A673 (cell line): Measurements from ENCODE around the gene TJAP1. TPM values are rescaled to one million over a fixed set of nuclear protein-coding genes. Genes with fewer than 3 reads are reported as not detected.

Source experiments
- BruUV-seq: library from RNA; stranded (reverse); fragments of 400-500 nt; replicated peaks from 2 replicates; lab custom pipeline; 2021; lab: Mats Ljungman, UMichigan
- CTCF ChIA-PET: fragments of 300-600 bp; sonication (Branson Sonifier 250); formaldehyde crosslinking; loops from one replicate; lab custom pipeline; 2022; ENCODE audit warnings: antibody characterized with exemption; lab: Charles Lee
- POLR2A ChIA-PET: fragments of 300-600 bp; sonication (Branson Sonifier 250); formaldehyde crosslinking; loops from one replicate; lab custom pipeline; 2022; ENCODE audit warnings: antibody characterized with exemption; ENCODE audit not compliant: low non-redundant PET; lab: Charles Lee
- DNase-seq: peaks from one replicate; pipeline ENCODE4 v3.0.0-alpha.2; 2015; ENCODE audit warnings: low spot score
- H3K27ac ChIP-seq: fragments of 200-600 bp; sonication (generic); 2 replicates; pipeline ENCODE4 v1.5.1; 2016; ENCODE audit warnings: mixed run types, low read depth, mild to moderate bottlenecking, mixed read lengths, antibody characterized with exemption, low read length; ENCODE audit not compliant: poor library complexity, severe bottlenecking
- H3K27me3 ChIP-seq: fragments of 200-600 bp; sonication (generic); replicated peaks from 2 replicates; pipeline ENCODE4 v1.6.1; 2017; ENCODE audit warnings: mixed run types, low read depth, mild to moderate bottlenecking, mixed read lengths, antibody characterized with exemption, low read length; ENCODE audit not compliant: insufficient read depth, poor library complexity
- H3K36me3 ChIP-seq: fragments of 200-600 bp; sonication (generic); 2 replicates; pipeline ENCODE4 v1.6.1; 2016; ENCODE audit warnings: mixed run types, mild to moderate bottlenecking, mixed read lengths, antibody characterized with exemption, low read length; ENCODE audit not compliant: insufficient read depth, poor library complexity, severe bottlenecking
- H3K4me1 ChIP-seq: fragments of 200-600 bp; sonication (generic); 2 replicates; pipeline ENCODE4 v1.6.1; 2017; ENCODE audit warnings: mixed run types, mild to moderate bottlenecking, mixed read lengths, antibody characterized with exemption, low read length; ENCODE audit not compliant: insufficient read depth, poor library complexity, severe bottlenecking
- H3K4me3 ChIP-seq: fragments of 200-600 bp; sonication (generic); 2 replicates; pipeline ENCODE4 v1.5.1; 2016; ENCODE audit warnings: low read depth, mixed run types, mild to moderate bottlenecking, mixed read lengths, low read length; ENCODE audit not compliant: poor library complexity, severe bottlenecking
- H3K9me3 ChIP-seq: fragments of 200-600 bp; sonication (generic); 2 replicates; pipeline ENCODE4 v1.6.1; 2016; ENCODE audit warnings: mixed run types, low read depth, mild to moderate bottlenecking, mixed read lengths, antibody characterized with exemption, low read length; ENCODE audit not compliant: poor library complexity, severe bottlenecking
- EZH2 ChIP-seq: fragments of 200-600 bp; sonication (generic); IDR thresholded peaks from 2 replicates; pipeline ENCODE4 v1.6.1; 2017; ENCODE audit warnings: borderline replicate concordance, low read depth, mild to moderate bottlenecking, mixed read lengths, antibody characterized with exemption, low read length; ENCODE audit not compliant: poor library complexity, severe bottlenecking
- intact Hi-C: fragments of 100-400 bp; cut with micrococcal nuclease; formaldehyde crosslinking; loops from one replicate; pipeline ENCODE4 v1.10.0; 2022; ENCODE audit not compliant: unreplicated experiment
- microRNA-seq: library from miRNA; unstranded; fragments of <30 nt; microRNA quantifications from one replicate; pipeline ENCODE4 v1.2.0, GENCODE V29; 2021
- total RNA-seq: library from RNA; stranded (reverse); gene quantifications from 2 replicates; pipeline ENCODE4 v1.2.3, GENCODE V29; 2021
- TF ChIP-seq, protein P1 (sequence below): fragments of 300-800, 200-600 bp; sonication (generic); conservative IDR thresholded peaks from 2 replicates; pipeline ENCODE4 v1.5.1; 2017; ENCODE audit warnings: low read depth, mild to moderate bottlenecking, antibody characterized with exemption, low read length, moderate library complexity, mixed read lengths

Gene TJAP1
- total RNA-seq, 1 experiment from 2014 or later, result 46.0 TPM

- no peak overlapping the region for H3K4me3 ChIP-seq
- no peak for DNase-seq
- no peaks in the 10 kb centered on the region for H3K27me3 ChIP-seq
- no peak overlapping the region for H3K27ac ChIP-seq
- peaks cover 68% of the 10 kb centered on the region for H3K36me3 ChIP-seq
- ChIA-PET POLR2A (no interaction called here), CTCF (no interaction called here)
- no peaks in the 10 kb centered on the region for H3K4me1 ChIP-seq
- TF ChIP-seq, protein P1, sequence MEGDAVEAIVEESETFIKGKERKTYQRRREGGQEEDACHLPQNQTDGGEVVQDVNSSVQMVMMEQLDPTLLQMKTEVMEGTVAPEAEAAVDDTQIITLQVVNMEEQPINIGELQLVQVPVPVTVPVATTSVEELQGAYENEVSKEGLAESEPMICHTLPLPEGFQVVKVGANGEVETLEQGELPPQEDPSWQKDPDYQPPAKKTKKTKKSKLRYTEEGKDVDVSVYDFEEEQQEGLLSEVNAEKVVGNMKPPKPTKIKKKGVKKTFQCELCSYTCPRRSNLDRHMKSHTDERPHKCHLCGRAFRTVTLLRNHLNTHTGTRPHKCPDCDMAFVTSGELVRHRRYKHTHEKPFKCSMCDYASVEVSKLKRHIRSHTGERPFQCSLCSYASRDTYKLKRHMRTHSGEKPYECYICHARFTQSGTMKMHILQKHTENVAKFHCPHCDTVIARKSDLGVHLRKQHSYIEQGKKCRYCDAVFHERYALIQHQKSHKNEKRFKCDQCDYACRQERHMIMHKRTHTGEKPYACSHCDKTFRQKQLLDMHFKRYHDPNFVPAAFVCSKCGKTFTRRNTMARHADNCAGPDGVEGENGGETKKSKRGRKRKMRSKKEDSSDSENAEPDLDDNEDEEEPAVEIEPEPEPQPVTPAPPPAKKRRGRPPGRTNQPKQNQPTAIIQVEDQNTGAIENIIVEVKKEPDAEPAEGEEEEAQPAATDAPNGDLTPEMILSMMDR, result no peak
- TF ChIP-seq EZH2, result no peak
- H3K9me3 ChIP-seq, result no peaks in the 10 kb centered on the region
- intact Hi-C loops, result no loop called here
- BruUV-seq, result no TSS peak
Observed at GRCh38 chr6:43541774-43542471, 64.6 kb downstream of the TJAP1 start.

GRCh38 chr6:43544461-43544860, 67.1 kb downstream of the TJAP1 start:
- DNase-seq, result no peak
- no peaks in the 10 kb centered on the region for H3K27me3 ChIP-seq
- TF ChIP-seq, protein P1, result no peak
- TF ChIP-seq EZH2, result no peak
- no peaks in the 10 kb centered on the region for H3K9me3 ChIP-seq
- no peaks in the 10 kb centered on the region for H3K4me1 ChIP-seq
- CTCF ChIA-PET, result no interaction called here
- intact Hi-C loops, result no loop called here
- peaks cover 76% of the 10 kb centered on the region for H3K36me3 ChIP-seq
- H3K4me3 ChIP-seq, result no peak overlapping the region
- no TSS peak for BruUV-seq
- POLR2A ChIA-PET, result no interaction called here
- no peak overlapping the region for H3K27ac ChIP-seq

- ChIA-PET CTCF (no interaction called here), POLR2A (no interaction called here)
- intact Hi-C loops, result no loop called here
- Histone ChIP-seq H3K4me3 (no peak overlapping the region), H3K27ac (no peak overlapping the region), H3K9me3 (no peaks in the 10 kb centered on the region), H3K36me3 (peaks cover 94% of the 10 kb centered on the region), H3K27me3 (no peaks in the 10 kb centered on the region), H3K4me1 (no peaks in the 10 kb centered on the region)
- DNase-seq, result no peak
- TF ChIP-seq, protein P1, result no peak
- no peak for TF ChIP-seq EZH2
- no TSS peak for BruUV-seq
Observed at GRCh38 chr6:43547222-43547621, 69.9 kb downstream of the TJAP1 start.

Small RNAs within 50 kb of the gene (microRNA-seq; reads per million reads assigned to microRNA genes)
- 2.4 reads per million for gene MIR6780B

Other genes with a start within 250 kb of the TJAP1 start
- 55.1 and 69.4 TPM in 2 replicates for gene DNPH1, start 248.1 kb upstream of the TJAP1 start, total RNA-seq
- gene TTBK1, start 234.1 kb upstream of the TJAP1 start, total RNA-seq, result not detected in 2 replicates
- not detected in 2 replicates for gene SLC22A7, start 179.3 kb upstream of the TJAP1 start, total RNA-seq
- 2.4 TPM in 2 replicates for gene CRIP3, start 168.7 kb upstream of the TJAP1 start, total RNA-seq
- 22.6 and 23.8 TPM in 2 replicates for gene ZNF318, start 107.9 kb upstream of the TJAP1 start, total RNA-seq
- gene ABCC10, start 50.0 kb upstream of the TJAP1 start, total RNA-seq, result 37.5 and 46.4 TPM in 2 replicates
- gene DLK2, start 22.0 kb upstream of the TJAP1 start, total RNA-seq, result 0.37 and 0.67 TPM in 2 replicates
- 0.58 and 0.94 TPM in 2 replicates for gene LRRC73, start 32.8 kb downstream of the TJAP1 start, total RNA-seq
- gene YIPF3, start 39.4 kb downstream of the TJAP1 start, total RNA-seq, result 75.1 and 84.2 TPM in 2 replicates
- 64.1 and 75.4 TPM in 2 replicates for gene POLR1C, start 39.5 kb downstream of the TJAP1 start, total RNA-seq
- 109 and 111 TPM in 2 replicates for gene XPO5, start 98.5 kb downstream of the TJAP1 start, total RNA-seq
- gene POLH, start 98.6 kb downstream of the TJAP1 start, total RNA-seq, result 20.0 and 24.9 TPM in 2 replicates
- gene GTPBP2, start 151.7 kb downstream of the TJAP1 start, total RNA-seq, result 59.4 and 72.1 TPM in 2 replicates
- gene MAD2L1BP, start 158.3 kb downstream of the TJAP1 start, total RNA-seq, result 52.0 and 55.3 TPM in 2 replicates
- gene RSPH9, start 167.5 kb downstream of the TJAP1 start, total RNA-seq, result 0.11 TPM in 2 replicates
- gene MRPS18A, start 210.2 kb downstream of the TJAP1 start, total RNA-seq, result 64.6 and 69.1 TPM in 2 replicates